ENCODE results near the gene TCF4. TPM values are rescaled to one million over a fixed set of nuclear protein-coding genes. Genes with fewer than 3 reads are reported as not detected.

TCF4 gene
- total RNA-seq, 1 experiment from 2014 or later: 93.7 TPM

DNA sequence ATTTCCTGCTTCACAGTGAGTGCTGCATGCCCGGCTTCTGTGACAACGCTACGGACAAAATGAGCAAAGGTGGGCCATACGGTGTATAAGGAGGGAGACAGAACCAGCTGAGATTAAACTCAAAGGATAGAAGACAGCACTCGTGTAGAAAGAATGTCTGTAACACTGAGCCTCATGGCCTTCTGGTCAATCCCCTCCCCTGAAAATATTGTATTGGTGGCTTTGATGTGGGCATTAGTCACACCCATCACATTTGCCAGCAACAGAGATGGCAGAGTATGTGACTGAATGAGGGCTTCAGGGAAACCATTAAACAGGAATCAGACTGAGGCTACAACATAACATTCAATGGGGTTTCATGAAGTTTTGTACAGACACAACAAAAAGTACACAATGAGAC is 341.0 kb downstream of the TCF4 start:
- H3K4me1 Mint-ChIP-seq (ENCODE audit: low read depth, unreplicated experiment): peaks cover 32% of the 10 kb centered on the region
- no peak for DNase-seq
- intact Hi-C loops (cut with micrococcal nuclease; ENCODE audit: unreplicated experiment): no loop called here
- TF ChIP-seq CTCF (IDR thresholded peaks at IDR 0.05; ENCODE audit: insufficient read depth in 1 of 2, low read depth in 1 of 2, low read length in 1 of 2, severe bottlenecking in 1 of 2, unreplicated experiment in 1 of 2): no peak
- ChIA-PET CTCF (no interaction called here), POLR2A (no interaction called here)
- H3K36me3 Mint-ChIP-seq (ENCODE audit: insufficient read depth, unreplicated experiment): peaks cover 72% of the 10 kb centered on the region
- no peak overlapping the region for H3K4me3 ChIP-seq (ENCODE audit: low read depth, low read length)
- no peaks in the 10 kb centered on the region for H3K27me3 Mint-ChIP-seq (ENCODE audit: insufficient read depth, unreplicated experiment)
- BruUV-seq (replicated peaks): no TSS peak
- H3K9me3 Mint-ChIP-seq (ENCODE audit: unreplicated experiment): no peaks in the 10 kb centered on the region
- H3K4me3 Mint-ChIP-seq (ENCODE audit: unreplicated experiment): no peak overlapping the region
- H3K4me1 ChIP-seq: peaks cover 30% of the 10 kb centered on the region
- H3K36me3 ChIP-seq (ENCODE audit: control insufficient read depth, insufficient read depth, low read length): no peaks in the 10 kb centered on the region
- no peaks in the 10 kb centered on the region for H3K9me3 ChIP-seq
- no peaks in the 10 kb centered on the region for H3K27me3 ChIP-seq (replicated peaks; ENCODE audit: control insufficient read depth, insufficient read depth, low read length)
- peak overlapping the region; percentile 67 for H3K27ac Mint-ChIP-seq (ENCODE audit: unreplicated experiment)

- peaks cover 36% of the 10 kb centered on the region for H3K4me1 Mint-ChIP-seq (ENCODE audit: low read depth, unreplicated experiment)
- no peaks in the 10 kb centered on the region for H3K27me3 ChIP-seq (replicated peaks; ENCODE audit: control insufficient read depth, insufficient read depth, low read length)
- CTCF ChIA-PET: interaction anchor here (0.6 kb wide), 1 partner anchor 148 kb away, joined by 5 read pairs; no protein-coding TSS in a partner anchor
- no peaks in the 10 kb centered on the region for H3K9me3 Mint-ChIP-seq (ENCODE audit: unreplicated experiment)
- H3K27me3 Mint-ChIP-seq (ENCODE audit: insufficient read depth, unreplicated experiment): no peaks in the 10 kb centered on the region
- H3K4me3 ChIP-seq (ENCODE audit: low read depth, low read length): no peak overlapping the region
- H3K4me3 Mint-ChIP-seq (ENCODE audit: unreplicated experiment): no peak overlapping the region
- no peak for TF ChIP-seq CTCF (IDR thresholded peaks at IDR 0.05; ENCODE audit: insufficient read depth in 1 of 2, low read depth in 1 of 2, low read length in 1 of 2, severe bottlenecking in 1 of 2, unreplicated experiment in 1 of 2)
- DNase-seq: no peak
- BruUV-seq (replicated peaks): no TSS peak
- no peaks in the 10 kb centered on the region for H3K9me3 ChIP-seq
- H3K4me1 ChIP-seq: peaks cover 24% of the 10 kb centered on the region
- H3K36me3 ChIP-seq (ENCODE audit: control insufficient read depth, insufficient read depth, low read length): no peaks in the 10 kb centered on the region
- POLR2A ChIA-PET: no interaction called here
- intact Hi-C loops (cut with micrococcal nuclease; ENCODE audit: unreplicated experiment): no loop called here
- peak overlapping the region; percentile 59 for H3K27ac Mint-ChIP-seq (ENCODE audit: unreplicated experiment)
- peaks cover 68% of the 10 kb centered on the region for H3K36me3 Mint-ChIP-seq (ENCODE audit: insufficient read depth, unreplicated experiment)
Measured at GRCh38 chr18:55246278-55246677, 341.7 kb downstream of the TCF4 start.

DNA sequence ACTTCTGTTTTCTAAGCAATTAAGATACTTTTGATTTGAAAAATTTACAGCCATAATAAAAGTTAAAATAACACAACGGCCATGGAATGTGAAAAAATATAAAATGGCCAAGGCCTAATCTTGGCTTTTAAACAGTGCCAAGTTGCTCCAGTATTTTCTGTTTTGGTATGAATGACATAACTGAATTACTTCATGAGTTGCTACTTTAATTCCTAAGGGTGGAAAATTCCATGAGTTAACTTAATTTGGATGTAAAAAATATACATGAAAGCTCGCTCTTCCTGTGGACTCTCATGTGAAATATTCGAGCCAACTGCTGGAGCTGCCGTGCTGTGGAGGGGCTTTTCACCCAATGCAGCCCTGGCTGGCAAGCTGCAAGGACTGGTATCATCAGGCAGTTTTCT is 342.8 kb downstream of the TCF4 start:
- POLR2A ChIA-PET: no interaction called here

More for the DNA sequence above, 342.8 kb downstream of the TCF4 start:
- Mint-ChIP-seq H3K4me3 (ENCODE audit: unreplicated experiment) (no peak overlapping the region), H3K9me3 (ENCODE audit: unreplicated experiment) (no peaks in the 10 kb centered on the region), H3K27me3 (ENCODE audit: insufficient read depth, unreplicated experiment) (no peaks in the 10 kb centered on the region), H3K36me3 (ENCODE audit: insufficient read depth, unreplicated experiment) (peaks cover 58% of the 10 kb centered on the region), H3K4me1 (ENCODE audit: low read depth, unreplicated experiment) (peaks cover 27% of the 10 kb centered on the region), H3K27ac (ENCODE audit: unreplicated experiment) (no peak overlapping the region)
- Histone ChIP-seq H3K27me3 (replicated peaks; ENCODE audit: control insufficient read depth, insufficient read depth, low read length) (no peaks in the 10 kb centered on the region), H3K4me3 (ENCODE audit: low read depth, low read length) (no peak overlapping the region), H3K4me1 (peaks cover 13% of the 10 kb centered on the region; the same call in 1 of the 2 replicates), H3K36me3 (ENCODE audit: control insufficient read depth, insufficient read depth, low read length) (no peaks in the 10 kb centered on the region), H3K9me3 (no peaks in the 10 kb centered on the region)
- intact Hi-C loops (cut with micrococcal nuclease; ENCODE audit: unreplicated experiment): no loop called here
- no peak for DNase-seq
- no TSS peak for BruUV-seq (replicated peaks)
- CTCF ChIA-PET: no interaction called here
- no peak for TF ChIP-seq CTCF (IDR thresholded peaks at IDR 0.05; ENCODE audit: insufficient read depth in 1 of 2, low read depth in 1 of 2, low read length in 1 of 2, severe bottlenecking in 1 of 2, unreplicated experiment in 1 of 2)

All from Caco-2 (cell line).